ENCODE results near the gene CCDC146.

CCDC146 gene

DNA sequence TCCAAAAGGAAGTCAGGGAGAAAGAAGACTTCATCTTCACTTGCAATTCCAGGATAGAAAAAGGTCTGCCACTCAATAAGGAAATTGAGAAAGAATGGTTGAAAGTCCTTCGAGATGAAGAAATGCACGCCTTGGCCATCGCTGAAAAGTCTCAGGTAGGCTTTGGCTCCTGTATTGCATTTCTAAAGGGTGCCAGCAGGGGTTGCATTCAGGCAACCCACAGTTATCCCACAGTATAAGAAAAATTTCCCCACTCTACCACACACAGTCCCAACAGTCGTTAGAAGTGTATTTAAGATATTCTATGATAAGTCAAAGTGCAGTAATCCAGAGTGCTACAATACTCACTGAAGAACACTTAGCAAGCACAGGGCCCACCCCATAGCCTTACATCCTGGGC, 170.6 kb downstream of the CCDC146 start:
- no peak for DNase-seq

DNA sequence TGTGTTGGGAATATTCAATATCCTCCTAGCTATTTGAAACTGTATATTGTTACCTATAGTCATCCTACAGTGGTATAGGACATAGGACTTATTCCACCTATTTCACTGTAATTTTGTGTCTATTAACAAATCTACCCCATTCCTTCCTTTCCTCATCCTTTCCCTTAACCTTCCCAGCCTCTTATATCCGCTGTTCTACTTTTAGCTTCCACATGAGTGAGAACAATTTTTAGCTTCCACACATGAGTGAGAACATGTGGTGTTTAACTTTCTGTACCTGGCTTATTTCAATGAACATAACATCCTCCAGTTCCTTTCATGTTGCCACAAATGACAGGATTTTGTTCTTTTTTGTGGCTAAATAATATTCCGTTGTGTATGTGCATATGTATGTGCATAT, 173.1 kb downstream of the CCDC146 start:
- no peak for DNase-seq

DNA sequence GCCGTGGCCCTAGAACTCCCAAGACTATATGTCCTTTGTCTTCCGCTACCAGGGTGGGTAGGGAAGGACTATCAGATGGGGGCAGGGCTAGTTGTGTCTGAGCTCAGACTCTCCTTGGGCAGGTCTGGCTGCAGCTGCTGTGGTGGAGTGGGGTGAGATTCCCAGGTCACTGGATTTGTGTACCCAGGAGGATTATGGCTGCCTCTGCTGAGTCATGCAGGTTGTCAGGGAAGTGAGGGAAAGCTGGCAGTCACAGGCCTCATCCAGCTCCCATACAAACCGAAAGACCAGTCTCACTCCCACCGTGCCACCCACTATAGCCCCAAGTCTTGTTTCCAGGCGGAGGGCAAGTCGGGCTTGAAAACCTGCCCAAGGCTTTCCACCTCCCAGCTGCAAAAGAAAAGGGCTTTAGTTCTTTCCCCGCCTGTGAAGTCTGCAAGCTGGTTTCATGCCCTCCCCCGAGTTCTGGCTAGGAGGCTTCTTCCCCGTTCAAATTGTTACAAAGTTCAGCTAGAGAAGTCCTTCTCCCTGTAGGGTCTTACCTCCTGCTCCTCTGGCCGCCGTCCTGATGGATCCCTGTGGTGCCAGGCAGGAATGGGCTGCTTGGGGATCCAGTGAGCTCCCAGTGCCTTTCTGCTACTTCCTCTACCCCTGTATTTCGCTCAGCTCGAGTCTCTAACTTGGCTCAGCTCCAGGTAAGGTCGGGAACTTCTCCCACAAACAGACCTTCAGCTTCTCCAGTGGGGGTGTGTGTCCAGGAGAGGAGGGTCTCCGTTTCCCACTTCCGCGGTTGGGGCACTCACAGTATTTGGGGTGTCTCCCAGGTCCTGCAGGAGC, 184.0 kb downstream of the CCDC146 start:
- no peak for DNase-seq

DNA sequence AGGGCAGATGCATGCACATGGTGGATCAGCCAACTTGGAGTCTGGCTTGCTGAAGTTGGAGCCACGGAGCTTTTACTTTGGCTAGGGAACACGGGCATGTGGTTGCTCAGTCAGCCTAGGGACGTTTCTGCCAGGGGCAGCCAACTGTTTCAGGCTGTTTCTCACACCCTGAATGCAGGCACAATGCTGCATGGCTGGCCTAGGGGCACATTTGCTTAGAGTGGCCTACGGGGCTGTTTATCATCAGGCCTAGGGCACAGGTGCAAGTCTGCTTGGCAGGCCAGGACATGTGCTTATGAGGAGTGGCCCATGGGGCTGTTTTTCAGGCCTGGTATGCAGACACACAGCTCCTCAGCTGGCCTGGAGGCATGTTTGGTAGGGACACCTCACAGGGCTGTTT, 186.4 kb downstream of the CCDC146 start:
- no peak for DNase-seq

DNA sequence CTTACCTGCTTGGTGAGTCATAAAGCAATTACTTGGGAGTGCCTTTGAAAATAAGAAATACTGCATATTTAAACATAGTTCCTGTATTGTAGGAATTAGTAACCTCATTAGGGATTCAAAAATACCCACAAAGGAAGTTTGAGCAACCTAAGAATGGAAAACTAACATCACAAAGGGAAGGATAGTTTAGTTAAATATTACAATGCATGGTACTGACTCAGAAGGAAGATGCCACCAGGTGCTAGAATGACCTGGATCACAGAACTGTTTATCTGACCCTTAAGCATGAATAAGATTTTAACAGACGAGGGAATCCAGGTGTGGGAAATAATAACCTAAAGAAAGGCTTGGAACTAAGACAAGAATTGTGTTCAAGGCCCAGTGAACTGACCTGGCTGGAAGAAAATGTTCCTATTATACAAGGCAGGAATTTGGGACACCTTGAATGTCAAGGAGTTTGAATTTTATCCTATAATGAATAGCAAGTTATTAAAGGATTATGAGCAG, 187.4 kb downstream of the CCDC146 start:
- DNase-seq, result no peak

DNA sequence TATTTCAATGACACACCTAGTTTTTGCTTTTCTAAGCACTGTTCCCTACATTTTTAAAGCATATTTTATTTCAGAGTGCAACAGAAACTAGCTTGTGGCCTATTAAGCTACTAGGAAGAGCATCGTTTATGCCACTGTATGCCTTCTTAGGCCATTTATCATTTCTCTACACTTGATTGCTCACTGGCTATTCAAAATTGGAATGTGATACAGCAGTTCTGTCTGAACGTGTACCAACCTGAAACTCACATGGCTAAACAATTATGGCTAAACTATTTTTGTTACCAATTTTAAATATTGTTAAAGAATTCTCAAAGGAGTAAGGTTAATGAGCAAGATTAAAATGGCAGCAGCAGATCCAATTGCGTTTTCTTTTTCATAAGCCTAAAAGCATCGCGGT, 188.6 kb downstream of the CCDC146 start:
- no peak for DNase-seq

DNA sequence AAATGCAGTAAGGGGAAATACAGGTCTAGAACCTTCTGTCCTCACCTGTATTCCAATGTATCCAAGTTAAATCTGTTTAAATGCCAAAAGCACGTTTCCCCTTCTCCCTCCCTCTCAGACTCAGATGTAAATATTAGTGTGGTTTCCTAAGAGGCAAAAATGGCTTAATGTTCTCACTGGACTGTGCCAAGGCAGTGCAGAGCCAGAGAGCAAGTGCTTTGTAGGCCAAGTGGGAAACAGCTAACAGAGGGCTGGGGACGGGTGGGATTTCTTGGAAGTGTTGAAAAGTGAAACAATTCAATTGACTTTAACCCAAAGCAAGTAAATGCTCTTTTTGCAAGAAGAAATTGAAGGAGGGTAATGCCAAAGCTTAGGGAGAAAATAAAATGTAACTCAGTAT, 190.7 kb downstream of the CCDC146 start:
- DNase-seq, result no peak

DNA sequence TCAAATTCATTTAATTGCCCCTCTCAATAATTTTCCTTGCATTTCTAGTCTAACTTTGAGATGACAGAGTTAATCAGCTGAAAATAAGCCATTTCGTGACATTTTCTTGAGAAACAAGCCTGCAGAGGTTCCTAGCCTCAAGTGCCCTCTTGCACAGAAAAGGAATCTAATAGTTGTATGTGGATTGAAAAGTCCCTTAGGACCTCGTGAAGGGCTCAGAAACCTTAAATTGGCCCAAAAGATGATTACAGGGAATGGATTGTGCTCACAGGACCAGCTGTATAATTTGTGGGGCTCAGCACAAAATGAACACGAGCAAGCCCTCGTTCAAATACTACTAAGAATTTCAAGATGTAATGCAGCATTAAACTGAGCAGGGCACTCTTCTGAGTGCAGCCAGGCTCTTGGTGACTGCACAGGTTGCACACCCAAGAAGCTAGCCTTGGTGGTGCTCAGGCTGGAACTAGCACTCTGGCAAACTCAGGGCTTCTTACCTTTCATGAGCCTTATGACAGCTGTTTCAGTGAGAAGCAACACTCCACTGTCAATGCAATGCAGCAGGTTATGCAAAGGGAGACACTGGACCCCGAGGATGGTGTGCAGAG, 191.6 kb downstream of the CCDC146 start:
- DNase-seq, result no peak

DNA sequence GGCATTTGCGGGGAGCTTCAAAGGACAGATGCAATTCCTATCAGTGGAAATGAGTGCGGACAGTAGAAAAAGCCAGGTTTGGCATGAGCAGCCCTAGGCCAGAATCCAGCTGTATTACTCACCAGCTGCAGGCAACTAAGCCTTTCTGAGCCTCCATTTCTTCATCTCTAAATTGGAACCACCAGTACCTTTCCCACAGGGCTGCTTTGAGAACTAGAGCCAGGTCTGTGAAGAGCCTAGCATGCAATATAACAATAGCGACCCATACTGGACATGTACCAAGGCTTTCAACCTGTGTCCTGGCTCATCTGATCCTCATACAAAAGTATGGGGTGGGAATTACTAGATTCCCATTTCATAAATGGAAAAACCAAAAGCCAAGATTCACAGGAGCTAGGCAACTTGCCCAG, 192.8 kb downstream of the CCDC146 start:
- no peak for DNase-seq

DNA sequence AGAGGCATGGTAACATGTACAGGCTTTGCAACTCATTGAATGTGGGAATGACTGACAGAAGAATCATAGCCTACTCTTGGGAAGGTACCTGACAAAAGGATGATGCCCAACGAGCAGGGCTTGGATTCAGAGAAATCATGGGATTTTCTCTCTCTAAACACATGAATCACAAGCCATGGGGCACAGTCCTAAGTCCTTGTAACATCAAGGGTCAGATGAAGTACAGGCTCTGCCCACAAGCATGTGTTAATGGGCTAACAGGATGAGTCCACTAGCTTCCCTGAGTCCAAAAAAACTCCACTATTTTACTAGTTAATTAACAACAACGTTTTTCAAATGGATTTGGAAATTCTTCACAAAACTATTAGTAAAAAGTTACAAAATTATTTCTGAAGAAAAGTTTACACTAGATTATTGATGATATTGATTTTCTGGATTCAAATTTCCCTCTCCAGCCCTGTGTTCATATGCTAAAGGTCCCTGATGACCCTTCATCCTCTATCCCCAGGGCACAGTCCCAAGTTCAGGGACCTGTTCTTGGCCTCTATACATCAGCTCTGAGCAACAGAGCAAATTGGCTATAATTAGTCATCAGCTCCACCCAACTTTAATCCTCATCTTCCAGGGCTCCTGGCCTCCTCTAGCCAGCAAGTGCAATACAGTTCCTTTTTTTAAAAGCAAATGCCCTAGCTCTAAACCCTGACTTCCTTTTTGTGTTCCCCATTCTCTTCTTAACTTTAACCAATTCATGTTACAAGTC, 194.0 kb downstream of the CCDC146 start:
- no peak for DNase-seq

DNA sequence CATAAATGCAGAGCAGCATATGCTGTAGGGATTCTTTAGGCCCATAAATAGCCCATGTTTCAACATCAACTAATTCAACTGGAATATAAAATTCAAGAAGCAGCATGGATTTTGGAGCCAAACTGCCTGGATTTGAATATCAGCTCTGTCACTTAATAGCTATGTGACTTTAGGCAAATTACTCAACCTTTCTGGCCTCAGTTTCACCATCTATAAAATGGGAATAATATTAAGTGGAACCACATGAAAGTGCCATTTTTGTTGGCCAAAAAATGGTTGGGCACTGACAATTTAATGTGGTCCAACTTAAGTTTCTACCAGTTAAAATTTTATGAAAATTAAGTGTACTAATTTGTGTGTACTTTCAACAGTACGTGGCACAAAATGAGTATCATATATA, 195.6 kb downstream of the CCDC146 start:
- DNase-seq, result no peak

DNA sequence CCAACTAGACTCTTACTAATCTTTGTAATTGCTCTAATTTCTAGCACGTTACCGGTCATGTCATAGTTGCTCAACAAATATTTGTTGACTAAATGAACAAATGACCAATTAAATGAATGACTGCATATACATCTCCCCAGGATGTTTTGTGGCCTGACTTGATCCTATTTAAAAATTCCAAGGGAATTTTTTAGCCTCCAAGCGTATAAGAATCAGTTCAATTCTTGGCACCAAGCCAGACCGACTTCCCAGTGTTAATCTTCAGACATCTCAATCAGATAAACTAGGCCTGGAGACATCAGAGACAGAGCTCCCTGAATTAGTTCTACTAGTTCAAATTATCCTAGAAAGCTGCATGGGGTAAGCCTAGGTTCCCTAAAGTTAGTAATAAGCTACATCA, 197.7 kb downstream of the CCDC146 start:
- no peak for DNase-seq

DNA sequence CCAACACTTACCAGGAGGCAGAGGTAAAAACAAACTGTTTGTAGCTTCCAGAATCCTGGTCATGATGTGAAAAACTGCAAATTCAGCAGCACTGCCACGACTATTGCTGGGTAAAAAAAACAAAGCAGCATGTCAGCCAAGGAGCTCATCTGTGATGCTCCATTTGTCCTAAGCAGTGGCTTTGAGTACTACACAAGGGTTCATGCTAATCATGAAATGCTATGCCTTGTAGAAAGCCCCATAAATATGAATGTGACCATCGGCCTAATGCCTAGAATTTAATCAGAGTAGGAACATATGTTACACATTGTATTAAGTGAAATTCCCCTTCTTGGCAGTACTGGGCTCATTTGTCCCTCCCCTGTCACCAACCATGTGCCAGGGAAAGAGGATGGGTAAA, 198.3 kb downstream of the CCDC146 start:
- no peak for DNase-seq

DNA sequence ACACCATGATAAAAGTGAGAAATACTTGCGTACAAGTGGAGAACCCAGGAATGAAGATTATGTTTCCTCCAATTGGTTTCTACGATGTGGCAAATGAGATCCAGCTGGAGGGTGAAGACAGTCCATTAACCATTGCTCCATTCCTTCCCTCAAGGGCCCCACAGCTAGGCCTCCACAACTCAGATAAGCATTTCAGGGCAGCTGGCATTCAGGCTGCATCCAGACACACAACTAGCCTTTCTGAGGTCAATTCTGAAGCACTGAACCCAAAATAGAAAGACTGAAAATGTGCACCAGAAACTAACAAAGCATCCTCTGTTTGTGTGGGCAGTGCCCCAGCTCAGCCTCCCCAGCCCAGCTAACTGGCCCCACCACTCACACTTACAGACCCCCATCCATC, 198.9 kb downstream of the CCDC146 start:
- no peak for DNase-seq

DNA sequence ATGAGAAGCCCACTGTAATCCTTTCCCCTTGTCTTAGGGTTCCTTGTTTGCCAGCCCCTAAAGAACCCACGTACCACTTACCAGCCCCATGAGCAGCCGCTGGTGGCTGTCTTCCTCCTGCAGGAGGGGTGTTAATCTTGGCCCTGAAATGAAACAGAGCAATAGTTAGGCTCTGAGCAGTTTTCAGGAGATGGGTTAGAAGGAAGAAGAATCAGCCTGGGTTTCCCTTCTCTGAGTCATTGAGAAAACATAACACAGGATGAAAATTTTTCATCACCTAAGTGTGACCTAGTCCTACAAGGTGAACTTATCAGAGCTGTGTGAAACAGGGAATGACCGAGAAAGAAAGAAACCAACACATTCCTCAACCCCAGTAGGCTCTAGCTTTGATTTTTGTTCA, 203.7 kb downstream of the CCDC146 start:
- no peak for DNase-seq

DNA sequence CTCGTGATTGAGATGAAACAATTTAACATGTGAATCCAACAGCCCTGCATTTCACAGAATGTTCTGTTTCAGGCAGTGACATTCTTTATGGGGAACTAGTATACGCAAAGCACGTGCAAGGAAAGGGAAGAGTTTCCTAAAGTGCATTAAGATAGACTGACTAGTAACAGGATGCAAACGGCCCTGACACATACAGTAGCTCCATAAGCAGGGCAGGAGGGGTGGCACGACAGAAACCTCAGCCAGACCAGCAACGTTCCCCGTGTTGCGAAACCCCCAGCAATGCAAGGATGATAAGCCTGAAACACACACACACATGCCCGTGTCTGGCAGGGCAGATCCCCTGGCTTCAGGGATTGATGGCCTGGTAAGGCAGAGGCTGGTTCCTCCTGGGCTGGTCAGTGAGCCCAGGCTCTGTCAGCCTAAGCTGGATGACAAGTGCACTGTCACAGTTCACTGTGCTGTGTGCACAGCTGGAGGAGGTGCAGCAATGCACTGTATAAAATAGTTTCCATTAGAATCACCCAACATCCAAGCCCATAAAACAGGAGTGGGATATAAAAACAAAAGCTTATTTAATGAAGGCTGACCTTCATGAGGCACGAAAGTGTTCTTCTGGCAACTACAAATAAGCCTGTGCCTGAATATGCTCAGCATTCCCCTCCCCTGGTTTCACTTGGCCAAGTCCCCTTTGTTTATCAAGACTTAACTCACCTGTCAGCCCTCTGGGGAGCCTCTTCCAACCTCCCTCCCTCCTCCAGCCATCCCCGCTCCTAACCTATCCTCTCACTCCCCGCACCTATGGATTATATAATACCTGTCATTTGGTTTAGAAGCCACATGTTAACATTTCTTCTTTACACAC, 204.9 kb downstream of the CCDC146 start:
- DNase-seq, result peak in 1 of 2 donors; percentile 62

DNA sequence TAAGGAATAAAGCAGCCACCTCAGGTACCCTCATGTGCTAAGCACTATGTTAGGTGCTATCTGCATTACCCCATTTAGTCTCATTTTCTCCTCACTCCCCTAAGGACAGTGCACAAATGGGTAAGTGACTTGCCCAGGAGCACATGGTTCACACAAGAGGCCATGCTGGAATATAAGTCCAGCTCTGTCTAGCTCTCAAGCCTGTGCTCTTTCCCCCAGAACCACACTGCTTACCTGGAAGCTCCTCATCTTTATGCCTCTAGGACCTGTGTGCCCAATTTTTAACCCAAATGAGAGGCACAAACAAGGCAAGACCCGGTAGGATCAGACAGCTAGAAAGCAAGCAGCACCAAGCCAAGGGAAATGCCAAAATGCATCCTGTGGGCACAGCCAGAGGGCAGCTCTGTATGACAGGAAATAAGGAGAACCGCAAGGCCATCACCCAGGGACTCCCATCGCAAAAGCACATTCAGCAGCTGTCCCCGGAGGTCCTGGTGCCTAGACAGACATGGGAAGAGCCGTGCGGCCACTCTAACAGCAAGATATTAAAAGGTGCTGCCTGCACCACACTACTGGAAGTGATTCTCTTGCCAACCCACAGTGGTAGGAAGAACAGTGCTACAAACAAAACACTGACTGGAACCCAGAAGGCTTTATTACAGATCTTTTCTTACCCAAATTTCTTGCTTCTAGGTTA, 205.7 kb downstream of the CCDC146 start:
- DNase-seq, result peak in 1 of 2 donors; percentile 41

DNA sequence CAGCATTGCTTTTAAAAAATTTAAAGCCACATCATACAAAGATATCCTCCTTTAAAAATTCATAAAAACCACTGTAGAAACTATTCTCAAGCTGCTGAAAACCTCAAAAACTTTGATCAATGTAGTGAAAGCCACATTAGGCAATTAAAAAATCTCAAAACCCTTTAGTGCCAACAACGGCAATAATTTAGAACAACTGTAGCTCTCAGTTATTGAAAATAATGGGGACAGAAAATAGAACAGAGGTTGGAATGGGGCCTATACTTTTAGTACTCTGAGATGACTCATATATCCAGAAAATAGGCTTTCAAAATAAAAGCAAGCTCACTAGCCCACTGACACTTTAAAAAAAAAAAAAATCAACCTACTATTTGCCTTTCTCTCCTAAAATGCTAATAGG, 206.3 kb downstream of the CCDC146 start:
- no peak for DNase-seq

DNA sequence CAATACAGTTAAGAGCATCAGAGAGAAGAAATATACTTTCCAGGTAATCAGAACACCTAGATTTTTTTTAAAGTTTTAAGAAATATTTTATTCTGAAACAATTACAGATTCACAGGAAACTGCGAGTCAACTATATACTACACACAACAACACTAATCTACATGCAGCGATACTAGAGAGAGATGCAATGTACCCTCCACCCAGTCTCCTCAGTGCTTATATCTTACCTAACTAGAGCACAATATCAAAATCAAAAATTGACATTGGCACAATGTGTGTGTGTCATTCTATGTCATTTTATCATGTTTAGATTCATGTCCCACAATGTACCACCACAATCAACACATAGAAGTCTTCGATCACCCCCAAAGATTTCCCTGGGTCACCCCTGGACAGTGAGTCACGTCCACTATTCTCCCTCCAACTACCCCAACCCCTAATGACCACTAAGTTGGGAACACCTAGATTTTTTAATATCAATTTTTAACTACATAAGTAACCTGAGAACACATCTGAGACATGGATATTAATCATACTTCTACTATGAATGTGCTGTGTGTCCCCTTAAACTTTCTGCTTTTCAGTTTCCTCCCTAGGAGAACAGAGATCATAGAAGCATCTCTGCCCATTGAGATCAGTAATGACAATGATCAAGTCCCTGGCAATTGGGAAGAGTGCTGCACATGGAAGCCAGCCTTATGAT, 207.2 kb downstream of the CCDC146 start:
- no peak for DNase-seq

DNA sequence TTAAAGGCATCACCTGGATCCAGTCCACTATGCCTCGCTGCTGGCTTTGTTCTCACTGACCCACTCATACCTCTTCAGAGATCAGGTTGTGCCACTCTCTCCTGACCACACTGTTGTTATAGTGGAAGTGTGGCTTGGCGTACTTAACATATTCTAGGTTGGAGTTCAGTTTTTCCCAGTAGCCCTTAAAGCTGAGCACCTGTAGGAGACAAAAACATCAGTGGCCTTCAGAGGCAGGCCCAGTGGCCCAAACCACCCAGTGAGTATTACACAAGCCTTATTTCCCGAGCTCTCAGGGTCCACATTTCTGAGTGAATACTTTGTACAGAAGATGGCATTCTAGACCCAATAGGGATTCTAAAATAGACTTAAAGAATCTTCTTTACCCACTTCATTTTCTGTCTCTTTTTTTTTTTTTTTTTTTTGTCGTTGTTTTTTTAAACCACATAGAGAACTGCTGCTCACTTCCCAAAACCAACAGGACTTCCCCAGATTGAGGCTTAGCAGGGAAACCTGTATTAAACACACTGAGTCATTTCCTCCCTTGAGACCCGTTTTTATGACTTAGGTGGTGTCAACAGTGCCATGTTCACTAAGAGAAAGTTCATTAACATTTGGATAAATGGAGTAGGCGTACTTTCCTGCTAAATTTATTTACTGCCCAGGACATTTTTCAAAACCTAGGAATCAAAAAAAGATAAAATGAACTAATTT, 207.9 kb downstream of the CCDC146 start:
- DNase-seq, result peak in 1 of 2 donors; percentile 56
